ENCODE data around the gene FOSB.

Gene FOSB

DNA sequence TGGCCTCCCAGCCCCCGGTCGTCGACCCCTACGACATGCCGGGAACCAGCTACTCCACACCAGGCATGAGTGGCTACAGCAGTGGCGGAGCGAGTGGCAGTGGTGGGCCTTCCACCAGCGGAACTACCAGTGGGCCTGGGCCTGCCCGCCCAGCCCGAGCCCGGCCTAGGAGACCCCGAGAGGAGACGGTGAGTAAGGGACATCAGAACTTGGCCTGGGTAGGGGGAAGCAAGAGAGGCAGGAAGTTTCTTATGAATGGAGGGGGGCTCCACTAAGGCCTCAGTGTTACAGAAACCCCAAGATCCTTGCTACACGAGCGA is 2.9 kb downstream of the FOSB start:
- in situ Hi-C loops (cut with HindIII; ENCODE audit: low sequenced_read_pairs), result no loop called here
- TF ChIP-seq CTCF (IDR thresholded peaks at IDR 0.05; ENCODE audit: low read depth, low read length, missing control alignments), result no peak
- H3K4me3 ChIP-seq (ENCODE audit: low read depth, low read length), result peak overlapping the region; percentile 98
- no peak for DNase-seq (ENCODE audit: low read depth)

- in situ Hi-C loops (cut with HindIII; ENCODE audit: low sequenced_read_pairs), result no loop called here
- DNase-seq (ENCODE audit: low read depth), result no peak
- no peak for TF ChIP-seq CTCF (IDR thresholded peaks at IDR 0.05; ENCODE audit: low read depth, low read length, missing control alignments)
- H3K4me3 ChIP-seq (ENCODE audit: low read depth, low read length), result no peak overlapping the region
Observed at GRCh38 chr19:45471111-45471930, 3.5 kb downstream of the FOSB start.

DNA sequence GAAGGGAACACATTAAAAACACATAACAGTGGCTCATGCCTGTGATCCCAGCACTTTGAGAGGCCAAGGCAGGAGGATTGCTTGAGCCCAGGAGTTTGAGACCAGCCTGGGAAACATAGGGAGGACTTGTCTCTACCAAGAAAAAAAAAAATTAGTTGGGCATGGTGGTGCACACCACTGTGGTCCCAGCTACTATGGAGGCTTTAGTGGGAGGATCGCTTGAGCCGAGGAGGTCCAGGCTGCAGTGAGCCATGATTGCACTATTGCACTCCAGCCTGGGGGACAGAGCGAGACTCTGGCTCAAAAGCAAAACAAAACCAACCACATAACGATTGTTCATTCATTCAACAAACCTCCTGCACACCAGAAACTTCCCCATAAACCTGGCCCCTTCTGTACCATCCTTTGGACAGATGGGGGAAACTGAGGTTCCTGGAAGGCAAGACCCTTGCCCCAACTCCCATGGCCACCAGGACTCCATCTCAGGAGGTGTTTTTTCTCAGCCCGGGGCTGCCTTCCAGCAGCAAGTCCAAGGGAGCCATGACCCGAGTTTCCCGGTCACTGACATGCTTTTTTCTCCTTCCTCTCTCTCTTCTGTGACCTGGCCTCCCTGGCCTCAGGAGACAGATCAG is 4.3 kb downstream of the FOSB start:
- peak overlapping the region; percentile 4 for H3K4me3 ChIP-seq (ENCODE audit: low read depth, low read length)
- no peak for TF ChIP-seq CTCF (IDR thresholded peaks at IDR 0.05; ENCODE audit: low read depth, low read length, missing control alignments)
- in situ Hi-C loops (cut with HindIII; ENCODE audit: low sequenced_read_pairs), result no loop called here
- no peak for DNase-seq (ENCODE audit: low read depth)

GRCh38 chr19:45472563-45473366 is 5.0 kb downstream of the FOSB start:
- H3K4me3 ChIP-seq (ENCODE audit: low read depth, low read length), result peak overlapping the region; percentile 4
- no peak for TF ChIP-seq CTCF (IDR thresholded peaks at IDR 0.05; ENCODE audit: low read depth, low read length, missing control alignments)
- in situ Hi-C loops (cut with HindIII; ENCODE audit: low sequenced_read_pairs), result no loop called here
- DNase-seq (ENCODE audit: low read depth), result no peak

DNA sequence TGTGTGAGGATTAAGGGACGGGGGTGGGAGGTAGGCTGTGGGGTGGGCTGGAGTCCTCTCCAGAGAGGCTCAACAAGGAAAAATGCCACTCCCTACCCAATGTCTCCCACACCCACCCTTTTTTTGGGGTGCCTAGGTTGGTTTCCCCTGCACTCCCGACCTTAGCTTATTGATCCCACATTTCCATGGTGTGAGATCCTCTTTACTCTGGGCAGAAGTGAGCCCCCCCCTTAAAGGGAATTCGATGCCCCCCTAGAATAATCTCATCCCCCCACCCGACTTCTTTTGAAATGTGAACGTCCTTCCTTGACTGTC is 5.5 kb downstream of the FOSB start:
- no peak for DNase-seq (ENCODE audit: low read depth)
- in situ Hi-C loops (cut with HindIII; ENCODE audit: low sequenced_read_pairs), result no loop called here
- TF ChIP-seq CTCF (IDR thresholded peaks at IDR 0.05; ENCODE audit: low read depth, low read length, missing control alignments), result no peak
- H3K4me3 ChIP-seq (ENCODE audit: low read depth, low read length), result no peak overlapping the region

DNA sequence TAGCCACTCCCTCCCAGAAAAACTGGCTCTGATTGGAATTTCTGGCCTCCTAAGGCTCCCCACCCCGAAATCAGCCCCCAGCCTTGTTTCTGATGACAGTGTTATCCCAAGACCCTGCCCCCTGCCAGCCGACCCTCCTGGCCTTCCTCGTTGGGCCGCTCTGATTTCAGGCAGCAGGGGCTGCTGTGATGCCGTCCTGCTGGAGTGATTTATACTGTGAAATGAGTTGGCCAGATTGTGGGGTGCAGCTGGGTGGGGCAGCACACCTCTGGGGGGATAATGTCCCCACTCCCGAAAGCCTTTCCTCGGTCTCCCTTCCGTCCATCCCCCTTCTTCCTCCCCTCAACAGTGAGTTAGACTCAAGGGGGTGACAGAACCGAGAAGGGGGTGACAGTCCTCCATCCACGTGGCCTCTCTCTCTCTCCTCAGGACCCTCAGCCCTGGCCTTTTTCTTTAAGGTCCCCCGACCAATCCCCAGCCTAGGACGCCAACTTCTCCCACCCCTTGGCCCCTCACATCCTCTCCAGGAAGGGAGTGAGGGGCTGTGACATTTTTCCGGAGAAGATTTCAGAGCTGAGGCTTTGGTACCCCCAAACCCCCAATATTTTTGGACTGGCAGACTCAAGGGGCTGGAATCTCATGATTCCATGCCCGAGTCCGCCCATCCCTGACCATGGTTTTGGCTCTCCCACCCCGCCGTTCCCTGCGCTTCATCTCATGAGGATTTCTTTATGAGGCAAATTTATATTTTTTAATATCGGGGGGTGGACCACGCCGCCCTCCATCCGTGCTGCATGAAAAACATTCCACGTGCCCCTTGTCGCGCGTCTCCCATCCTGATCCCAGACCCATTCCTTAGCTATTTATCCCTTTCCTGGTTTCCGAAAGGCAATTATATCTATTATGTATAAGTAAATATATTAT is 6.1 kb downstream of the FOSB start:
- in situ Hi-C loops (cut with HindIII; ENCODE audit: low sequenced_read_pairs), result no loop called here
- DNase-seq (ENCODE audit: low read depth), result no peak
- H3K4me3 ChIP-seq (ENCODE audit: low read depth, low read length), result no peak overlapping the region
- TF ChIP-seq CTCF (IDR thresholded peaks at IDR 0.05; ENCODE audit: low read depth, low read length, missing control alignments), result no peak
